CD1c-positive myeloid dendritic cell (primary cell): ENCODE data around the gene MYPN.
"Not testable (repeated sequence)": the region's sequence is repeated elsewhere in the genome, so short reads cannot be mapped to it uniquely, and the experiment has no call there.

Experiments
- DNase-seq: peaks from one replicate; pipeline ENCODE4 v3.0.0-alpha.2; 2016; ENCODE audit errors: extremely low spot score

MYPN gene

DNA sequence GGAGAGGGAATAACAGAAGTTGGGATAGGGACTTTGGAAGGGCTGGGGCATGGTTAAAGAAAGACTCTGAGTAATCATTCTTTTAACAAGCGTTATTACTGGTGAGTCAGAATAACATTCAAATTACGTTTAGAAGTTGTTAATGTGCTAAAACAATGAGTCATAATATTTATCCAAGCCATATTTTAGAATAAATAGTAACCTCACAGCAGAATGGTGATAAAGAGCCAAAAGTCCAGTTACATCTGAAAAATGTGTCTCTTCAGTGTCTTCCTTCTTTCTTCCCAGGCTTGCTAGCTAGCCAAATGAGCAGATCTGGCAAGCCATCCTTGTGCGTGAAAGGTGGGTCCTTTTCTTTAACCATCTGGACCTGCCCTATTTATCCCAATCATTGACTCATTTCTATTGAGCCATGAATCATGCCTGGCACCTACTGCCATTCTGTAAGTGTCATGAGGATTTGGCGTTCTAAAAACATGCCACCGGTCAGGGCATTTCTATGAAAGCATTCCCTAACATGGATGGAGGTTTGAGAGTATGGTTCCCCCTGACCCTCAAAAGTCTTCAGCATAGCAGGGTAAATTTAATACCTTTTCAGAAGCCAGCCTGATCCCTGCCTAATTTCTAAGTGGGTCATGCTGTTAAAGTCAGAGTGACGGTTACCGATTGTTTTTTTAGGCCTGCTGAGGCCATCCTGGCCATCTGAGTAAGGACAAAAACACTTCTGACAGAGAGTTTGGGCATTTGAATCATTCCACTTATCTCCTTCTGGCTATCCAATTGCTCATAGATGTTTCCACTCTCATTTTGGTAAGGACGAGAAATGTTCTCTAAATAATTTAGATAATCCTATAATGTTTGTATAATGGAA lies 26.9 kb downstream of the MYPN start:
- DNase-seq, result no peak

DNA sequence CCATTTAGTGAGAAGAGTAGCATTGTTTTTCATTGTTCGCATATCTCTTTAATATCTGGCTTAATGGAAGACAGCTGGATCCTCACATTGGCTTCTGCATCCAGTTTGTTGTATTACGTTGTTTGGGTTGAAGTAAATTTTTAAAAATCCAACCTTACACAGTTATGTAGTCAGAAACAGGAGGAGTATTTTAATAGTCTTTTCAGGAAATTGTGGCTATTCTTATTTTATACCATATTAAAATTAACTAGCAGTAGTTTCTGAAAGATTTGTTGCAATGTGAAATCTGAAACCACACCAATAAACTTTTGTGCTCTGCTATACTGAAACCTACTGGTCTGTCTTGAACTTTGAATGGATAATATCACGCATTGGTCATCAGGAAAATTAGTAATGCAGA lies 27.9 kb downstream of the MYPN start:
- DNase-seq, result no peak

DNA sequence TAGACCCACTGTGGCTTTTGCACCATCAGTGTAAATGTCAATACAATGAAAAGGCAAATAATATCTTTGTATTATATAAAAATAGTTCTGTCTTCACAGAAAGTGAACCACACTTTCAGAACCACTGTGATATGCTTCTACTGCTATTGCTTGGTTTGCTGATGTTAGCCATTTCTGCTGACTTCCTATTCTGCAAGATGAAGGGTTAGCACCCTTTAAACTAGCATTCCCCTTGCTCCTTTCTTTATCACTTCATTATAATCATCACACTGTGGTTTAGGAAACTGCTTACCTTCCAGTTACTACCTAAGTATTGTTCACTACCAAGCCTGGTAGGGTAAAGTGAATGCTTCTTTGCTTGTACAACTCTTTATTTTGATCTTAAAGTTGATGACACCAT lies 29.2 kb downstream of the MYPN start:
- DNase-seq, result no peak

DNA sequence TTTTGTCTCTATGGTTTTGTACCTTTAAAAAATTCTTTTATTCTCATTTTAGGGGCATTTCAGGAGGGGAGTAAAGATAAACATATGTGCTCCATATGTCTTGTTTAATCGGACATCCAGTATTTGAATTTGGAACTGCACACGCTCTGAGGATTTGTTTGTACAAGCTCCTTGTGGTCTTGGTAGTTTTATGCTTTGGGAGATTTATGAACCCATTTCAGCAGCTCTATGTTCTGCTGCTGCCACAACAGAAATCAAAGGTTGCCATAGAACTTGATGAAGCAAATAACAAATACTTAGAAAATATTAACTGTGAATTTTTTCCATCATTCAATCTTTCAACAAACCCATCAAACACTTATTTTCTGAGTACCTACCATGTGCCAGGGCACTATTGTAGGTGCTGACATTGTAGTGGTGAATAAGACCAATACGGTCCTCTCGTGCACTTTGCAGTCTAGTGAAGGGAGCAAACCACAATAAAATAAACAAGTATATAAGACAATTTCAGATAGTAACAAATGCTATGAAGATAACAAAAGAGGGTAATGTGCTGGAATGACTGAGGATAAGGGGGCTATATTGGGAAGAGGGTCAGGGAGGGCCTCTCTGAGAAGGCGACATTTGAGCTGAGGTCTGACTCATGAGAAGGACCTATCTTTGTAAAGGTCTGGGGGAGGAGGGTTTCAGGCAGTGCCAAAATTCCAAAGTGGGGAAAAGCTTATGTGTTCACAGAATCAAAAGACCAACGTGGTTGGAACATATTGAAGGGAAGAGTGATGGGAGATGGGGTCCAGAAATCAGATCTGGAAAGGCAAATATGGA lies 30.4 kb downstream of the MYPN start:
- DNase-seq, result no peak

DNA sequence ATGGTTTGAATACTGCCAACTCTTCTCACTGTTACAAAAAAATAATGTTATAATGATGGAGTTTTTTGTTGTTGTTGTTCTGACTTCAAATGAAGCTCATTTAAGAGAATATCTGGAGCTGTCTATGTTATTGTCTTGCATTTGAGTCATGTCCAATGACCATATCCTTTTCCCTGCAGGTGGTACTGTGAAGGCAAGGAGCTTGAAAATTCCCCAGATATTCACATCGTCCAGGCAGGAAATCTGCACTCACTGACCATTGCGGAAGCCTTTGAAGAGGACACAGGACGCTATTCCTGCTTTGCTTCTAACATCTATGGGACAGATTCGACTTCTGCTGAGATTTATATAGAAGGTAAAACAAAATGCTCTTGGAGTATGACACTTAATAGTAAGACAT lies 33.5 kb downstream of the MYPN start:
- no peak for DNase-seq

DNA sequence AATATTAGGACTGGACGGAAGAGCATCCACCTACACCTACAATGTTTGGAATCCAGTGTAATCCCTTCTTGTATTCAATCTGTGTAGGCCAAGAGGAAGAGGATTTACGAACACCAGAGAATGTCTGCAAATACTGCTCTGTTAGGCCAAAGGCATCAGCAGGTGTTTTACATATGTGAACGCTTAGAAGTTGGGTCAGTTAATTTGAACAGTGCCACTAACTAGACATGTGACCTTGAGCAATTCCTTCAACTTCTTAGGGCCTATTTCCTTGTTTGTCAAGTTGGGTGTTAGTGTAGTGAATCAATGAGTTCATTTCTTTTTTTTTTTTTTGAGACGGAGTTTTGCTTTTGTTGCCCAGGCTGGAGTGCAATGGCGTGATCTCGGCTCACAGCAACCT lies 35.4 kb downstream of the MYPN start:
- DNase-seq, result no peak

DNA sequence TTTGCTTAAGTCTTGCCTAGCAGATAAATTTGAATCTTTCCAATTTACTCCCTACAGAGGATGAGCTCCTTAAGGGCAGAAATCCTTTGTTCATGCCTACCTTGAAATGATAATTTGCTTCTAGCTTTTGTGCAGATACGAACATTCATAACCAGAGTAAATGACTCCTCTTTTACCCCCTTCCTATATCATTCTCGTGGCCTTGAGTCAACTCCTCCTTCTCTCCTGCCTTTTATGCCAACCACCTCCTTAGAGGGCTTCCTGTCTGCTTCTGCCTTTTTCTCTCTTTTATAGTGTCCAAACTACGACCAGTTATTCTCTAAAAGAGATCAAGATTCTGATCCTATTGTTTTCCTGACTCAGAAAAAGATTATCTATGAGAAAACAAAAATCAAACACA lies 36.4 kb downstream of the MYPN start:
- DNase-seq, result no peak

DNA sequence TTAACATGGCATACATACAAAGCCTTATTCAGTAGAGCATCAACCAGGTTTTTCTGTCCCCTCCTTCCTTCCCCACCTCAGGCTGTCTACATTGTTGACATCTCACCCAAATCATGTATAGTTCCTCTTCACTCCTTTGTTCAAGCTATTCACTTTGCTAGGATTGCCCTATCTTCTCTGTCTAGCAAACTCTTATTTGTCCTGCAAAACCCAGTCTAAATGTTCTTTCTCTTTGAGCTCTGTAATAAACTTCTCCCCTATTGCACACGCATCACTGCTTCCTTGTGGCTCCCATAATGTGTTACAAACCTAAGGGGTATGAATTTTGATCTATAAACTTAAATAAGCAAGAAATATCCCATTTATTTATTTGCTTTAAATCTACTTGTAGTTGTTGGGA lies 36.8 kb downstream of the MYPN start:
- no peak for DNase-seq

DNA sequence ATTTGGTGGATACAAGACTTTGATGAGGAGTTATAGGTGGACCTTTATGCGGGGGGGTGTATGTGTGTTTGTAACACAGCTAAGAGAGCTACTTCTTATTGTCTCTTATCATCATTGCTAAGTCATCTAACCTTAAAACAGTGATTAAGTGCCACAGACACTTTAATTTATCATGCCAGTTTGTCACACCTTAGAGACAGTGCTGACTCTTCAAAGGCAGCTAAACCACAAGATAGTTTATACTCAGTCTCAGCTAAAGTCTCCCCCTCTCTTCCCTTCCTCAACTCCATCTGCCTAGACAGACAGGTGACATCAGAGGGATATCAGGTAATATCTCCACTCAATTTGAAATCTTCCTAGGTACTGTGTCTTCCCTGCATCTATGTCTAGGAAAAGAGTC lies 42.2 kb downstream of the MYPN start:
- no peak for DNase-seq

DNA sequence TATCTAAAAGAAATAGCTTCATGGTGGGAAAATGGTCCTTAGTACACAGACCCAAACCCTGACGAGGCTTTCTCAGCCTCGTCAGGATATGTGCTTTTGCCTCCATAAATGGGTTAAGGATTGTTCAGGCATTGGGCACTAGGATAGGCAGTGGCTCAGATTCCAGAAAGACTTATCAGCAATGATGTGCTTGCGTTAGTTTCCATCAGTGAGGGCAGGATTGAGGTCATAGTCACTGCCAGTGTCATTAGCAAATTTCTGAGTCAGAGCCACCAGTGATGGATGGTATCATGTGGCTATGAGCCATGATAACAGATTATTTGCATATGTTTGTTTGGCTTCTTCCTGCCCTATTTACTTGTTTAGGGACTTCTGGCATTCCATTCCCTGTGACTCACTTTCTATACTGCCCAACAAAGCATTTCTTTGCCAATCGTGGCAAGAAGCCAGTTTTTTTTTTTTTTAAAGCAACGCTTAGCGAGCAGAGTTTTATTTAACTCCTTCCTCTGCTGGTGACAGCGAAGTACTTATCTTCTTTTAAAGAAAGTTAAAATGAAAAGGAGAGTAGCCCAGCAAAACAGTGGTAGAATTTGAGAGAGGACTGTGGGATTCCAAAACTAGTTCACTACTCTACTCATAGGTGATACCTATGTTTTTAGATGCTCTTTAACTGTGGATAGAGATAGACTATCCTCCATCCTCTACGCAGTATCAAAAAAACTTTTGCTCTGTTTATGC lies 44.4 kb downstream of the MYPN start:
- DNase-seq, result peak; percentile 53

DNA sequence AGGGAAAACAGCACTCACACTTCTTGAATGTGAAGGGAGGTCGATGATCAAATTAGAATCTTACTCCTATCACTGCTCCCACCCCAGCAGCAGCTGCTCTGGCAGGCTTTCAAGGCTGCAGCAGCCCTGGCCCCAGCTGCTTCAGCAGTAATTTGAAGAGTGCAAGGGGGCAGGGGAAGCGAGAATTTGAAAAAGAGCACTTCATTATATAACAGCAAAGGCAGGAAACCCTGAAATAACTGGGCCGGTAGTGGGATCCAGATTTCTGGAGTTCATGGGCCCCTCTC lies 44.9 kb downstream of the MYPN start:
- no peak for DNase-seq

DNA sequence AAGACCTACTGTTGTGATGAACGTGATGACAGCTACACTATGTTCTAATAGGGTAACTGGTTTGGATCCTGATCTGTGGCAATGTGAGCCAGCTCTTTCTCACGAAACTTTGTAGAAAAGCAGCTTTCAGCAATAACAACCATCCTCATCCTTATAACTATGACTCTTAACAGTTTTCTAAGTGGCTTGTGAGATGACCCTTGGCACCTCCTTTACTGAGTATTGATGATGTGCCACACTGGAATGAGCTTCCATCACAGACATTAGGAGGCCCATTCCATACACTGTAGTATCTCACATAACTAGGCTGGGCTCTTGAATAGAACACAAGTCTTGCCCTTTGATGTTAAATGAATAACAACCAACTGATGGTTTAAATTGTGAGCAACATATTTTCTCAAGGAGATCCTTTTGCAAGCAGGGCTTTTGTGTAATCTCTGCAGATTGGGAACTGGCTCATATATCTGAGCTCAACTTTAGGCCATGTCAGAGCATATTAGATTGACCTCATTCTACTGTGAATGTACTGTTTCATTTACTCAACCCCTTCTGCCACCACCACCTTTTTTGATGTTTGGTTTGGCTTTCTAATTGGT lies 46.4 kb downstream of the MYPN start:
- DNase-seq, result no peak

DNA sequence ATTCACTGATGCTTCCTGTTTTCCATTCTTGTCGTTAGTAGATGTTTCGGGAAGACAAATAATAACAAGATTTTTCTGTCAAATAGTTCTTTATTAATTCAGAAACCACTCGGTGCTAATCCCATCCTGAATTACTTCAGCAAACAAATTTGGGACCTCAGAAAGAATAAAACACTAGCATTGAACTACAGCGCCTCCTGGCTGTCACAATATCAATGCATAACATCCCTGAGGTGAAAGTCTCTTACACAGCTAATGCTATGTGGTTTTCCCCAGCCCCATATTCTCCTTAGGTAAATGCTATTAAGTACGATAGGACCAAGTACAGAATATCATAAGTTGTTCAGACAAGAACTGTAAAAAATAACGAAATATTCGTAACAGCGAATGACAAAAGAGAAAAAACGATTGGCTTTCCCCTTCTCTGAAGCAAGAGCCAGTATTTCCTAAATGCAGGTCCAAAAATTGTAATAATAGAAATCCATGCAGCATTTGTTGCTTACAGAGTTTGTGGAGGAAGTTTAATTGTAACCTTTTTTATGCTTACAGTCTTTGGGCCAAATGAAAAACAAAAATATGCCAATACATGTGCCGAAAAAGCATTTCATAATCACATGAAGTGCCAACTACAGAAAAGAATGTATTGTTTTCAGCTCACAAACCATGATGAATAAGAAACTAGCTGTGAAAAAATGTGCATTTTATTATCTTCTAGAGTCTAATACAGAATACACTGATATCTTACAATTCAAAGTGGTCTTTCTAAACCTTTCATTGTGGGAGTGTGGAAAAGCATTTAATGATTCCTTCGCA lies 47.3 kb downstream of the MYPN start:
- DNase-seq, result peak; percentile 68

DNA sequence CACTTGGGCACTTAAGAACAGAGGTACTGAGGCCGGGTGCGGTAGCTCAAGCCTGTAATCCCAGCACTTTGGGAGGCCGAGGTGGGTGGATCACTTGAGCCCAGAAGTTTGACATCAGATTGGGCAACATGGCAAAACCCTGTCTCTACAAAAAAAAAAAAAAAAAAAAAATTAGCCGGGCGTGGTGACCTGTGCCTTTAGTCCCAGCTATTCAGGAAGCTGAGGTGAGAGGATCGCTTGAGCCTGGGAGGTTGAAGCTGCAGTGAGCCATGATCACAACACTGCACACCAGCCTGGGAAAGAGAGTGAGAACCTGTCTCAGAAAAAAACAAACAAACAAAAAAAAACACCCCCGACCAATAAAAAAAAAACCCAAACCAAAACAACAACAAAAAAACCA lies 48.2 kb downstream of the MYPN start:
- not testable (repeated sequence) for DNase-seq

DNA sequence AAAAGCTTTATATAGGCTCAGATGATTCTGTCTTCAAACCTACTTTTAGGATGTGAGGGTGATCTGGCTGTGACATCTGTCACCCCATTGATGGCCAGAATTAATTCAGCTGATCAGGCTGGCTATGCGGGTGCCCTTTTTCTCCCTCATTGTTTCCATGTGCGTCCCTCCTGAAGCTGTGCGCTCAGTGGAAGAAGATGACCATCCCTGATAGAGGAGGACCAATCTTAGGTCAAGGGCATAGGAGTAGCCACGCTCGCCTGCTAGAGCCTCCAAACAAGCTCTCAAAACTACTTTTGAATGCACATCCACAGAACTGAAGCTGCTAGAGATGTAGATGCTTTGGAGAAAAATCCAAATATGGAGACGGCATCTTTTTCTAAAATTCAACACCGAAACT lies 48.7 kb downstream of the MYPN start:
- DNase-seq, result no peak

DNA sequence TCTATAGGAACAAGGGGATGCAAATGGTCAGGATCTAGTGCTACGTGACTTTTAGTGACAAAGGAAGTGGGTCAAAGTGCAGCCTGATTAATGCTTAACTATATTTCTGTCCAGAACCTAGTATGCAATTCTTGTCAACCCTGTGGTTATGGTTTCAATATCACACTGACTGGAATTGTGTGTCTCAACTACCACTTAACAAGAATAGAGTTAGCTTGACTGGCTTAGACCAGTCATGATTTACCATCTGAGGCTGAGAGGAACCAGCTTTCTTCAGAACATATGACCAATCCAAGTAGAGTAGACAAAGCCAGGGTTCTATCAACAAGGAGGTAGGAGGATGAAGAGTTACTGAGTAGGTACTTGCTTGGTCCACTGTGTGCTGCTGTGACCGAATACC lies 54.4 kb downstream of the MYPN start:
- DNase-seq, result no peak

DNA sequence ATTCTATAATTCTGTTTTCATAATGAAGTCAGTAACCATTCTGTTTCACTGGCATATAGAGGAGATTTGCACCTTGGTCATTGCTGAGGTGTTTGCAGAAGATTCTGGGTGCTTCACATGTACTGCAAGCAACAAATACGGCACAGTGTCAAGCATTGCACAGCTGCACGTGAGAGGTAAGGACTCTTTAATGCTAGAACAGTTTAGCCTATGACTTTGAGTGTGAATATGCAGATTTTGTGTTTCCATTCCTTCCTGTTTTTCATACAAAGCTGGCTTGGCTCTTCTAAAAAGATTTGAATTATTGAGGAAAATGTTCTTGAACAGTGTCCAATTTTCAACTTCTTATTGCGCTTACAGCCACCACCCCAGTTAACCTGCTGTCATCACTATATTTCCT lies 56.4 kb downstream of the MYPN start:
- no peak for DNase-seq

DNA sequence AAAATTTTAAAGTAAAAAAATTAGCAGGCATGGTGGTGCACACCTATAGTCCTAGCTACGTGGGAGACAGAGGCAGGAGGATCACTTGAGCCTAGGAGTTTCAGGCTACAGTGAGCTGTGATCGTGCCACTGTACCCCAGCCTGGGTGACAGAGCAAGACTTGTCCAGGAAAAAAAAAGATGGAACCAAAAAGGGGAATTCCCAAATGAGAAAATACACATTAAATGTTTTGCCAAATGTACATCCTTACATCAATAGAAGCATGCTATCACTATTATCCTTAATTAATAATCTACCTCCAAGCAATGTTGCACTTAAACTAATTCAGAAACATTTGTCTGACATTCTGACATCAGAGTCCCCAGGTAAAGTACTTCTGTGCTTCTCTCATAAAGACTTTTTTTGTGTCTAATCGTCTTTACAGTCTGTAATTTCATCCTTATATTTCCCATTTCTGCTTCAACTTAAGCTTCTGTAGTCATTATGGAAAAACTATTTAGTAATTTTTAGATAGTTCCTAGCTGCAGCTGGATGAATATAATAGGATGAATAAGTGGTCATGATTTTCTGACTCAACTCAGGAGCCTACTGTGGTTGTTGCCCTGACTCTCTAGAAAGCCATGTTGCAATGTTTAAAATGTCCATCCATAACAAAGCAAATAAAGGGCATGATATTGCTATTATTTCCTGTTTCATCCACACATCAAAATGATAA lies 57.7 kb downstream of the MYPN start:
- DNase-seq, result no peak

DNA sequence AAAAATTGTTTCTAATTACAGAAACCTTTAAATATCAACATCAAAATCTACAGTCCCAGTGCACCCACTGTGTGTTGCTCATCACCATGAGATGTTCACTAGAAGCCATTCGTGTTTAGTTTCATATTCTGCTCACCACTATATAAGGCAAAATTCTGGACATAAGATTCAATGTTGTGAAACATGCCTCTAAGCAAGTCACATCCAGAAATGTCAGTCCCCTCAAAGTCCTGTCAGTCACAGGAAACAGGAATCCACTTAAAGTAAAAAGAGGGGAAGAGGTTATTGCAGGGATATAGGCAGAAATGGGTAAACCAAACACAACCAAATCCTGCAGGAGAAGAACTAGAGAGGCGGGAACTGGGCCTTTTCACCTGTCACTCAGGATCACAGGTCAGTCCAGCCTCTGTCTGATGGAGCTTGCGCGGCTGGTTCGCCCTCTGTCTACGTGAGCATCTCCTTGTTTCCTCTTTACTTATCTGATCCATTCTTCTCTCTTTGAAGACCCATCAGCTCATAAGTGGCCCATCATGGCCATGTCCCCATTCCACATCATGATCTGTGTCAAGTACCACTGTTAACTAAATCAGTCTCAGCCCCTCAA lies 58.4 kb downstream of the MYPN start:
- no peak for DNase-seq

DNA sequence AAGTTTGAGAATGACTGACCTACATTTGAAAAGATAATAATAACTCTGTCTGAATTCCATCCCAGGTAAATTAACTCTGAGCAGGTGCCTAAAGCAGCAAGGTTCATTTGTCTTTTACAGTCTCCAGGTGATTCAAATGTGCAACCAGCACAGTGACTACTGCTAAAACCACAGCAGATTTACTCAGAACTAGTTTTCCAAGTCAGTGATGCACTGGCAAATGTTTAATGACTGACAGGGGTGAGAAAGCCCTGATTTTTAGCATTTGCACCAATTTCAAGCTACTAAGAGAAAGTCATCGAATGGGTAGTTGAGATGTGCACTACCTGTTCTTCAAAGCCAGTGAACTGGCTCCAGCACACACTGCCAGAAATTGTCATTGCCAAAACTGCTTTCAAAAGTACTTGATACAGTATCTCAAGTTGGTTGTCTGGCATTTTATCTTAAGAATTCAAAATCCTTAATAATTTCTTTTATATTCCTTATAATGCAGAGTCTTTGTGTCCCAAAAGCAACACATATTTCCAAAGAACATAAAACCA lies 62.3 kb downstream of the MYPN start:
- DNase-seq, result no peak
